NCI-H1092 (cell line): ENCODE data around the gene PDS5A.
"Not testable (repeated sequence)": the region's sequence is repeated elsewhere in the genome, so short reads cannot be mapped to it uniquely, and the experiment has no call there.

ENCODE experiments used
- DNase-seq: peaks from one replicate; lab custom pipeline; 2025; lab: John Stamatoyannopoulos, UW

PDS5A gene

GRCh38 chr4:39970671-39971640, 6.8 kb downstream of the PDS5A start:
- no peak for DNase-seq

DNA sequence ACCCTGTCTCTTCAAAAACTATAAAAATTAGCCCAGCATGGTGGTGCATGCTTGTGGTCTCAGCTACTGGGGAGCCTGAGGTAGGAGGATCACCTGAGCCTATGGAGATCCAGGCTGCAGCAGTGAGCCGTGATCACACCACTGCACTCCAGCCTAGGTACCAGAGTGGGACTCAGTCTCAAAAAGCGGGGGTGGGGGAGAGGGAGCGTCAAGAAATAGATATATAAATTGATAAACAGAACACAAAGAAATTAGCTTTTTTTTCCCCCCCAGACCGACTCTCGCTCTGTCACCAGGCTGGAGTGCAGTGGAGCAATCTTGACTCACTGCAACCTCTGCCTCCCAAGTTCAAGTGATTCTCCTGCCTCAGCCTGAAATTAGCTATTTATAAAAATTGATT, 14.1 kb downstream of the PDS5A start:
- no peak for DNase-seq

GRCh38 chr4:39961311-39961877, 16.3 kb downstream of the PDS5A start:
- no peak for DNase-seq

GRCh38 chr4:39950861-39951481, 26.7 kb downstream of the PDS5A start:
- DNase-seq, result no peak

GRCh38 chr4:39947963-39948362, 29.7 kb downstream of the PDS5A start:
- DNase-seq, result no peak

- no peak for DNase-seq
Observed at GRCh38 chr4:39947417-39947816, 30.3 kb downstream of the PDS5A start.

DNA sequence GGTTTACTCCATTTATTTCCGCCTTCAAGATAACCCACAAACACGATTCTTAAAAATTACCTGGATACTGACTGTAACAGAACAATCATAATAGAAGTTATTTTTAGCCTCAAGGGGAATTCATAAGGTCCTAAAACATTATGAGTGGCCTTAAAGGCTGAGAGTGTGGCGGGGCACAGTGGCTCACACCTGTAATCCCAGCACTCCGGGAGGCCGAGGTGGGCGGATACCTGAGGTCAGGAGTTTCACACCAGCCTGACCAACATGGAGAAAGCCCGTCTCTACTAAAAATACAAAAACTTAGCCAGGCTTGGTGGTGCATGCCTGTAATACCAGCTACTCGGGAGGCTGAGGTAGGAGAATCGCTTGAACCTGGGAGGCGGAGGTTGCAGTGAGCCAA, 33.5 kb downstream of the PDS5A start:
- not testable (repeated sequence) for DNase-seq

GRCh38 chr4:39942507-39942906, 35.2 kb downstream of the PDS5A start:
- no peak for DNase-seq

GRCh38 chr4:39941682-39942217, 36.0 kb downstream of the PDS5A start:
- DNase-seq, result no peak

DNA sequence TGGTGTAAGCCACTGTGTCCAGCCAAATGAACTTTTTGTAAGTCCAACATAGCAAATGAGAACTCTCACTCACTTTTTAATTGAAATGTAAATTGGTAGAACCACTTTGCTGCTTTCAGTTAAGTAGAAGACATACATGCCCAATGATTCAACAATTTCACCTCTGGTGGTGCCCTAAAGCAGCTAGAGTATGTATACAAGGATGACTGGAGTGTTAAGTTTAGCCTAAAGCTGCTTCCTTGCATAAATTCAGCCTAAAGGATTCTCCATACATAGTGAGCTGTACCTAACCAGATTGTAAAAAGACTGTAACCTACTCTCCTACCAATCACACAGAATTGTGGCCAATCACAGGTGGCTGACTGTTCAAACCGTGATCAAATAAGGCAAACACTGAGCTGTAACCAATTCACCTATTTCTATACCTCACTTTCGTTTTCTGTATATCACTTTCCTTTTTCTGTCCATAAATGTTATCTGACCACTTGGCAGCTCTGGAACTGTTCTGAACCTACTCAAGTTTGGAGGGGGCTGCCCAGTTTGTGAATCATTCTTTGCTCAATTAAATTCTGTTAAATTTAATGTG, 39.9 kb downstream of the PDS5A start:
- no peak for DNase-seq

DNA sequence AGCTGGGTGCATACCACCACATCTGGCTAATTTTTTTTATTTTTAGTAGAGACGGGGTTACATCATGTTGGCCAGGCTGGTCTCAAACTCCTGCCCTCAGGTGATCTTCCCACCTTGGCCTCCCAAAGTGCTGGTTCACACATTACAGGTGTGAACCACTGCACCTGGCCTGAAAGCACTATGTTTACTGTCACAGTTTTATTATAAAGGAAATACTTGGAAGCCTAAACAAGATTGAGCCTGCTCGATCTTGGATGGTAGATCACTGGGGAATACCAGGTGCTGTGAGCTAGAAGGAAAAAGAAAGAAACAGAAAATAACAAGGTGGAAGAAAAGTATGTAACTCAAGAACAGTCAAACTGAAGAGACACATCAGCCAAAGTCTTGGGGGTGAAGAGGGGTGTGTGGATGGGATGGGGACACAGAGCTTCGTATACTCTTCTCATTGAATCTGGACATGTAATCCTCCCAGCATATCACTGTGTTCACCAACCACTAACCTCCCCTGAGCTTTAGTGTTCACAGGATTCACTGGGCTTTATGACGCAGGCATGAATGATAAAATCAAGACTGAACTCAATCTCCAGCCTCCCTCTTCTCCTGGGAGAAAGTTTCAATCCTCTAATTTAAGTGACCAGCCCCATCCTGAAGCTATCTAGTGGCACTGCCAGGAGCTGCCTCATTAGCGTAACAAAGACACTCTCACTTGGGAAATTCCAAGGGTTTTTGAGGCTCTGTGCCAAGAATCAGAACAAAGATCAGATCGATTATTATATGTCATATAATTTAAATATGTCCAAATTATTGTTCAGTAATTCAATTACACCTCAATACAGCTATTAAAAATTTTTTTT, 40.9 kb downstream of the PDS5A start:
- DNase-seq, result no peak

DNA sequence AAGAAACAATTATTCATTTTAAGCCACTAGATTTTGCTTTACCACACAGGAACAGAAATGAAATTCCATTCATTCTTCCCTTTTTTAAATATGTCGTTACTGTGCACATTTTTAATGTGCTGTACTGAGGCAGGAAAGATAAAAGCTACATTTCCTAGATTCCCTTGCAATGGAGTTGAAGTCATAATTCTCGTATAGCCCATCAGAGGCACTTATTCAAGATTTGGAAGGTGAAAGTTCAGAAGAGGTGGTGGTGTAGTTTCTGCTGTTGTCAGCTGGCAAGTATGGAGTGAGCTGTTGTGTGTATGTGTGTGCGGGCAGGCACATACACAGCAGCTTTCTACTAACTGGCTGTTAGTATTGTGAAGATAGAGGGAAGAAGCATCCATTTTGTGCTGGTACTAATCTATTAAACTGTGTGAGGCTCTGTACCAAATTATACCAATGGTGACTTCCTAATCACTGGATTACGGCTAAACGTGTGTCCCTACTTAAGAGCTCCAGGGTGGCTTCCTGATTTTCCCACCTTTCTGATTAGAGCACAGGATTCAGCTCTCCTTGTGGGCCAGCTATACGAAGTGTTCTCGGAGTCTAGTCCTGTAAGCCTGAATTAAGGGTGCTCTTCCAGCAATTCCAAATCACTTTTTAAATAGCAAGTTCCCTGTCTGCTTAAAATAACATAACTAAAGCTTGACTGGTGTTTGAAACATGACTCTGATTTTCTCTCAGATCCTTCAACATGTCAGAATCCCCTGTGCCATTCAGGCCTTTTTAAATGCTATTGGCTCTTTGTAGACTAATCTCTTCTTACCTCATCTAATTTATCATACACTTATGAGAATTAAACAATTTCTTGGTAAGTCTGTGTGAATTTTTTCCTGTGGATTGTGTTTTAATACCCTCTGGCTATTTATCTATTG, 43.8 kb downstream of the PDS5A start:
- no peak for DNase-seq

DNA sequence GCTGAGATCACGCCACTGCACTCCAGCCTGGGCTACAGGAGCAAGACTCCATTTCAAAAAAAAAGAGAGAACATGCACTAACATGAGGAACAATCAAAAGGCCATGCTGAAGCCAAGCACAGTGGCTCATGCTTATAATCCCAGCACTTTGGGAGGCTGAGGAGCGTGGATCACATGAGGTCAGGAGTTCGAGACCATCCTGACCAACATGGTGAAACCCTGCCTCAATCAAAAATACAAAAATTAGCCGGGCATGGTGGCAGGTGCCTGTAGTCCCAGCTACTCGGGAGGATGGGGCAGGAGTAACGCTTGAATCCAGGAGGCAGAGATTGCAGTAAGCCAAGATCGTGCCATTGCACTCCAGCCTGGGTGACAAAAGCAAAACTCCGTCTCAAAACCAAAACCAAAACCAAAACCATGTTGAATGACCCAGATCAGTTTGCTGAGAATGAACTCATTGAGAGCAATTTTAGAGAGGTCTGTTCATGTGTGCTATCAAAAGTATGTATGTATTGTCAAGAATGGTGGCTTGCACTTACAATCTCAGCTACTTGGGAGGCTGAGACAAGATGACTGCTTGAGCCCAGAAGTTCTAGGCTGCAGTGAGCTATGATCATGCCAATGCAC, 44.8 kb downstream of the PDS5A start:
- no peak for DNase-seq

GRCh38 chr4:39931441-39931901, 46.2 kb downstream of the PDS5A start:
- no peak for DNase-seq

GRCh38 chr4:39928538-39928937, 49.2 kb downstream of the PDS5A start:
- no peak for DNase-seq

DNA sequence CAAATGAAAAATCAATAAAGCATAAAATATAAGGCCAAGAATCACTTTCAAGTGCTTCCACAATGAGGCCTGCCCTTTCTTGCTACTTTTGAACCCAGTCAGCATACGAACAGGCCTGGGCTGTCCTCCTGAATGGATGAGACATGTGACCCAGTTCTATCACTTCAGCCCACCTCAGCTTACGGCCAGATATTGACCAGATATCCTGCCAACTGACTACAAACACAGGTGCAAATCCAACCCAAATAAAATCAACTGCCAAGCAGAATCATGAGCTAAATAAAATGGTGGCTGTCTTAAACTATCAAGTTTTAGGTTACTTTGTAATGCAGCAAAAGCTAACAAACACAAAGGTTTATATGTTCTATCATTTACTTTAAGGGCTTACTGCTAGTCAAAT, 53.7 kb downstream of the PDS5A start:
- DNase-seq, result no peak

- DNase-seq, result no peak
Observed at GRCh38 chr4:39922399-39922798, 55.3 kb downstream of the PDS5A start.

DNA sequence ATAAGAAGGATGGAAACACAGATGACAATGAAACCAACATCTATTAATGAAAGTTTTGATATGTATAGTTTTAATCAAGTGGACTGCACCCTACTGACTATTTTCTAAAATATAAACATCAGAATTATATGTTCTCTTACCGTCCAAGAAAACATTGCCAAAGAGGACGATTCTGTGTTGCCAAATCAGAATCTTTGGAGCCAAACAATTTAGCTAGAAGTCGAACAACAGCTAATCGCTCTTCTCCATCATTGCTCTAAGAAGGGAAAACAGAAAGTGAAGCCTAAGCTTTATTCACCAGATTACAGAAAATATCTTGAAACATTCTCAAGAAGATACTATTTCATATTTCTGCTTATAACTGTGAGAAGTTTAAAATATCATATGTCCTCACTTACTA, 64.2 kb downstream of the PDS5A start:
- DNase-seq, result no peak

GRCh38 chr4:39910064-39910463, 67.6 kb downstream of the PDS5A start:
- DNase-seq, result no peak

DNA sequence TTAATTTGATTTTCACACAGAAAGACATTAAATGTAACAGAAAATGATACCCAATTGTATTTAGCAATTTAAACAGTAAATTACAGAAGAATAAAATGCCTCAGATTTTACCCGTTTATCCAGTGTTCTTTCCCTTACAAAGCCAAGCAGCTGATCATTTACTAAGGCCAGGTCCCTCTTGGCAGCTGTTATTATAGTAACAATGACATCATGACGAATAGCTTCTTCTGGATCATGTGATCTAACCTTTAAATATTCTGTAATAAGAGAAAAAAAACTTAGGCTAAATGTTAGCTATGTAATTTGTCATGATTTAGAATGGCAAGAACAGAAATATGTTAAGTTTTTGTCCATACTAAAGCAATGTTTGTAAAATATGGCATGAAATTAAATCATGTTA, 69.4 kb downstream of the PDS5A start:
- no peak for DNase-seq
